GM19099 (cell line): ENCODE measurements around the gene CLN5.

ENCODE experiments used
- POLR2A ChIP-seq: IDR thresholded peaks from 3 replicates; pipeline ENCODE4 v1.6.1; 2011; ENCODE audit warnings: low read depth; ENCODE audit not compliant: insufficient read length; ENCODE audit errors: extremely low read depth

CLN5 gene

GRCh38 chr13:76971215-76971614 is 20.7 kb upstream of the CLN5 start:
- TF ChIP-seq POLR2A: no peak

- TF ChIP-seq POLR2A: no peak
These were observed 19.7 kb upstream of the CLN5 start for GRCh38 chr13:76971851-76972829.

- no peak for TF ChIP-seq POLR2A
These were observed 17.8 kb upstream of the CLN5 start for GRCh38 chr13:76973920-76974617.

GRCh38 chr13:76974618-76974975 is 17.3 kb upstream of the CLN5 start:
- TF ChIP-seq POLR2A: no peak

- TF ChIP-seq POLR2A: no peak
These were observed 16.0 kb upstream of the CLN5 start for GRCh38 chr13:76975863-76976262.

GRCh38 chr13:76976490-76976889 is 15.4 kb upstream of the CLN5 start:
- TF ChIP-seq POLR2A: no peak

- no peak for TF ChIP-seq POLR2A
These were observed 15.0 kb upstream of the CLN5 start for GRCh38 chr13:76976929-76977328.

GRCh38 chr13:76980075-76980718 is 11.7 kb upstream of the CLN5 start:
- TF ChIP-seq POLR2A: no peak

GRCh38 chr13:76982061-76982460 is 9.8 kb upstream of the CLN5 start:
- no peak for TF ChIP-seq POLR2A

GRCh38 chr13:76983676-76984075 is 8.2 kb upstream of the CLN5 start:
- no peak for TF ChIP-seq POLR2A

GRCh38 chr13:76991432-76991795 is 467 bp upstream of the CLN5 start:
- TF ChIP-seq POLR2A: no peak

GRCh38 chr13:76992548-76993001 is 694 bp downstream of the CLN5 start:
- no peak for TF ChIP-seq POLR2A

GRCh38 chr13:76993021-76993420 is 1.1 kb downstream of the CLN5 start:
- no peak for TF ChIP-seq POLR2A

GRCh38 chr13:76993473-76993872 is 1.6 kb downstream of the CLN5 start:
- TF ChIP-seq POLR2A: no peak

GRCh38 chr13:76994281-76994680 is 2.4 kb downstream of the CLN5 start:
- no peak for TF ChIP-seq POLR2A
